ENCODE data around the gene TBC1D4.
A peak's percentile ranks its signal among the peaks of the same experiment; 100 is the strongest.

The TBC1D4 gene

DNA sequence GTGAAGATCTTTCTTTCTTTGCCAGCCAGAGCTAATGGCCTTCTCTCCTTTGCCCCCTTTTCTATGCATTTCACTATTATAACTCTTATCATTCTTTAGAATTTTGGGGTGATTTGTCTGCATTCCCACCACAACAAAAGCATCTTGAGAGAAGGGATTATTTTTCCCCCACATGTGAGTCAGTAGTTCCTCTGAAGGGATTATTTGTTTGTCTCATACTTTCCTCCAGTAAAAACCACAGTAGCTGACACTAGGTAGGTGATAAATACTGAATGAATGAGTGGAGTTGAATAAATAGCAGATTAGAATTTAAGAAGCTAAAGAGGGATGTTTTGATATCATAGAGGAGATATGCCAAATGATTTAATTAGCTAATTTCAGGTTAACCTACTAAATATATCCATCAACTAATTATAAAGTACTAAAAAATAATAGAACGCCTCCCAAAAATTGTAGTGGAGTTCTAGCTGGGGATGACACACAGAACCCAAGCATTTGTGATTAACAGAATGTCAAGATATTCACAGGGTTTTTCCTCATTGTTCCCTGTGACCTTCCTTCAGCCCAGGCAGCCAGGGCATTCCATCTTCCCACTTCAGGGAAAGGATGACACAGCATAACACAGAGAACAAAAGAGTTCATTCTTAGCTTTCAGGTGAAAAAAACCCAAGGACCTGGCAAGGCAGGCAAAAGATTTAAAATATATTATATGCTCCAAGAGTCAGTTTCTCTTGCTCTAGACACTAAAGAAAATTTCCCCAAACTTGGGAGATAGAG is 3.5 kb upstream of the TBC1D4 start:
- DNase-seq (ENCODE audit: low spot score) = peak; percentile 89

DNA sequence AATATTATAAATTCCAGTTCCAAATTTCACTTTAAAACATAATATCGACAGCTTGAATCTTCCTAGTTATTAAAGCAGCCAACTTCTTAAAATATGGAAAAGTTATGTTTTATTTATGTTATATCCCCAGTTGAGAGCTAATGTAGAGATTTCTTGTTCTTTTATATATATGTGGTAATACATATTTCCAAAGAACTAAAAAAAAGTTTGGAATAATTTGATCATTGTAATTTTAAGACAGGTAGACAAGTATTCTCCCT is 781 bp upstream of the TBC1D4 start:
- no peak for DNase-seq (ENCODE audit: low spot score)

GRCh38 chr13:75481176-75482069 is 546 bp downstream of the TBC1D4 start:
- peak; percentile 57 for DNase-seq (ENCODE audit: low spot score)

- DNase-seq (ENCODE audit: low spot score) = peak; percentile 81
These were observed 1.2 kb downstream of the TBC1D4 start for GRCh38 chr13:75480671-75481175.

GRCh38 chr13:75479102-75479740 is 2.7 kb downstream of the TBC1D4 start:
- no peak for DNase-seq (ENCODE audit: low spot score)

DNA sequence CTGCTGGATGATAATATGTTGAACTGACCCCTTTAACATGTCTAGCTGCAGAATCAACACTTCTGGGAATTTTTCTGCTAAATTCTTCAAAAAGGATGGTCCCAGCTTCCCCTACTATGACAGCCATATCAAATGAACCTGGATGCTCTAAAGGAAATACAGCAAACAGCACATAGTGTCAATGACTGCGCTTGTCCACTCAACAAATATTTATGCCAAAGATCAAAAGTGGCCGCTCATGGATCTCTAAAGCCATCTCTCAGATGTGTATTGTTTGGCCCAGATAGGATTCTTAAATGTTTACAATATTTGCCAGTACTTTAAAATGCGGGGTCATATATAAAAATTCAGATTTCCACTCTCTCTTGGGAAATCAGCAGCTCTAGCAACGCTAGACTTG is 3.3 kb downstream of the TBC1D4 start:
- no peak for DNase-seq (ENCODE audit: low spot score)

GRCh38 chr13:75474956-75475355 is 7.0 kb downstream of the TBC1D4 start:
- DNase-seq (ENCODE audit: low spot score) = no peak

DNA sequence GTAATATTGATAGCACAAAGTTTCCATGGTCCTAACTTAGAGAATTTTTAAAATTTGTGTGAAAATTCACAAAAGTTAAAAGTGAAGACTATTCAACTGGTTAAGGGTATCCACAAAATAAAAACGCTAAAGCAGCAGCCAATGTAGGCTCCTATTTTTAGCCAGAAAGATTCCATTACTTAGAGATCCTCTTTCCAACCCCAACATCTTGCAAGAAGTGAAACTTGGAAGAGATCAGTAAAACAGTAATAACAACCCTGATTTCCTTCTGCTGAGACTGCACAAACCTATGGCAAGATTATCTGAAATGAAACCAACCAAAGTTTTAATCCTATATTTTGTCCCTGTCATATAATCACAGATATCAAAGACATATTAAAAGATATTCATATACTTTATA is 8.5 kb downstream of the TBC1D4 start:
- no peak for DNase-seq (ENCODE audit: low spot score)

DNA sequence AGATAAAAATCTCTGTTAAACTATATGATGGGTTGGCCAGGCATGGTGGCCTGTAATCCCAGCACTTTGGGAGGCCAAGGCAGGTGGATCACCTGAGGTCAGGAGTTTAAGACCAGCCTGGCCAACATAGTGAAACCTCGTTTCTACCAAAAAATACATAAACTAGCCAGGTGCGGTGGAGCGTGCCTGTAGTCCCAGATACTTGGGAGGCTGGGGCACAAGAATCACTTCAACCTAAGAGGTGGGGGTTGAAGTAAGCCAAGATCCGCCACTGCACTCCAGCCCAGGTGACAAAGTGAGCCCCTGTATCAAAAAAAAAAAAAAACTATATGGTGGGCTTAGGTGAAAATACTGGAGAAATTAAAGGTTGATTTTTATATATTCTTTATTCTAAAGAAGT is 11.3 kb downstream of the TBC1D4 start:
- no peak for DNase-seq (ENCODE audit: low spot score)

DNA sequence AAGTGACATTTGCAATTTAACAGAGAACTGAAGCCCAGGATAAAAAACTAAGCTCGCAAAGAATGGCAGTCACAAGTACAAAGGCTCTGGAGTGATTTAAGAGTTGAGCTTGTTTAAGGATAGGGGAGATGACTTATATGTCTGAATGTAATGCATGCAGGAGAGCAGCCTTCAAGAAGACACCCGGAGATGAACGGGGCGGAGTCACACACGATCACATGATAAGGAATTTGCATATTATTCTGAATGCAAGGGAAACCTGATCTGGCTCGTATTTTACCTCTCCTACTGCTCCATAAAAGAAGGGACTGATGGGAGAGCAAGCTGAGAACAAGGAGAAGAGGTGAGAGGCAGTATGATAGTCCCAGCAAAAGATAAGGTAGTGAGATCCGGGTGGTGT is 12.9 kb downstream of the TBC1D4 start:
- DNase-seq (ENCODE audit: low spot score) = peak; percentile 45

GRCh38 chr13:75468602-75469001 is 13.4 kb downstream of the TBC1D4 start:
- peak; percentile 72 for DNase-seq (ENCODE audit: low spot score)

DNA sequence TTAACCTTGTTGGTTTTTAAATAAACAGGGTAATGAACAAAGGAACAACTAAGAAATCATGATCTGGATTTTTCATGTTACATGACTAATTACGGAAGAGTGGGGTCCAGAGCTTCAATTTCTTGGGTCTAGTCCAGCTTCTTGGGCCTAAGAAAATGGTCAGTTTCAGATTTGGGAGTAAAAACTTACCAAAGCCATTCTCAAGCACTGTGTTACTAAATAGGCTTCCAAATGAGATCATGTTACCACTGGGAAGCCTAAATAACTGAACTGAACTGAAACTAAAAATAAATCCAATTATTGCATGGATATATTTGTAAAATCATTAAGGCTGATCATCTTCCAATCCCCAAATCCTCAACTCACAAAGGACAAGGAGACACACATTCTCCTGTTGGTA is 13.9 kb downstream of the TBC1D4 start:
- DNase-seq (ENCODE audit: low spot score) = no peak

- no peak for DNase-seq (ENCODE audit: low spot score)
These were observed 14.8 kb downstream of the TBC1D4 start for GRCh38 chr13:75467040-75467728.

DNA sequence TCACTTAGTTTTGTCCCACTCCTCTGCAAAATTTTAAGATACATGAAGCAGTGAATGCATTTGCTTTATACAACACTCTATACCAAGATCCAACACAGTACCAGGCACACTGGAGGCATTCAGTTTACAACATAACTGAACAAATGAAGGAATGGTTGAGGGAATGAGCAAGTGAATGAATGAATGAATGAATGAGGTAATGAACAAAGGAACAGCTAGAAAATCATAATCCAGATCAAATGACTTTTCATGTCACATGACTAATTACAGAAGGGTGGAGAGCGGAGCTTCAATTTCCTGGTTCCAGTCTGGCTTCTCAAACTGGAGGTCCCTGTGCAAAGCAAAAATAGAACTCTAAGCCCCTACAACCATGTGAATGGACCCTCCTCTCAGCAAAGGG is 16.7 kb downstream of the TBC1D4 start:
- no peak for DNase-seq (ENCODE audit: low spot score)

DNA sequence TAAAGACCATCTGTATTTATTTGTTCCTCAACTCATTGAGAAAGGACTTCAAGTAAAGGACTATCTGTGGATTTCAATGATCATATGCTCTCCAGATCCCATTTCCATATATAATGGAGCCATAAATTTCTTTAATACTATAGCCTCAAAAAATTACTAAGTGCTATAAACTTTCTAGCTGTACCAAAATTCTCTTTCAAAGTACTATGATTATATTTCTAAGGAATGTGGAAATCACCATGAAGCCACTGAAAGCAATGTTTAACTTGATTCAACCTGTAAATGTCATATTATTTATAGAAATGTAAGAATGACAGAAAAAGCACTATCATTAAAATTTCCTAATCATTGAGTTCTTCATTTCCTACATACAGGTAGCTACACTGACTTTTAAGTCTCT is 20.7 kb downstream of the TBC1D4 start:
- no peak for DNase-seq (ENCODE audit: low spot score)

DNA sequence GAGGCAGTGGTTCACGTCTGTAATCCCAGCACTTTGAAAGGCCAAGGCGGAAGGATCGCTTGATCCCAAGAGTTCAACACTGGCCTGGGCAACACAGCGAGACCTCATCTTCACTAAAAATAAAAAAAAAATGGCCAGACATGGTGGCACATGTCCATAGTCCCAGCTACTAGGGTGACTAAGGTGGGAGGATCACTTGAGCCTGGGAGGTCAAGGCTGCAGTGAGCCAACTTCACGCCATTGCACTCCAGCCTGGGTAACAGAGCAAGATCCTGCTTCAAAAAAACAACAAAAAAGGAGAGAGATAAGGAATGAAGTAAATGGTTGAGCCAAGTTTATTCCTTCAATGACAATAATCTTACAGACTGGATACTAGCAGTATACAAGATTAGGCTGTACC is 21.3 kb downstream of the TBC1D4 start:
- DNase-seq (ENCODE audit: low spot score) = no peak

- DNase-seq (ENCODE audit: low spot score) = peak; percentile 54
These were observed 23.1 kb downstream of the TBC1D4 start for GRCh38 chr13:75458696-75459422.

DNA sequence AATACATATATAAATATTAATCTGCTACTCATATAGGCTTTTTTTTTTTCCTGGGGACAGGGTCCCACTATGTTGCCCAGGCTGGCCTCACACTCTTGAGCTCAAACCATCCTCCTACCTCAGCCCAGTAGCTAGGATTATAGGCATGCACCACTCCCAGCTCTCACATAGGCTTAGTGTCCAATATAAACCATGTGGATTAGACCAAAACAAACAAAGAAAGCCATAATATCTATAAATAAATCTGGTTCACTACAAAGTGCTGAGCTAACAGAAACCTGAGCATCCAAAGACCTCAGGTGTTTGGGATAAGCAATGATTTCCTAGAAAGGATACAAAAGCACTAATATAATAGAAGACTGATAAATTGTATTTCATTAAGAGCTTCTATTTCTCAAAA is 26.0 kb downstream of the TBC1D4 start:
- no peak for DNase-seq (ENCODE audit: low spot score)

- DNase-seq (ENCODE audit: low spot score) = no peak
These were observed 27.5 kb downstream of the TBC1D4 start for GRCh38 chr13:75454497-75454896.

GRCh38 chr13:75452564-75452963 is 29.4 kb downstream of the TBC1D4 start:
- peak; percentile 45 for DNase-seq (ENCODE audit: low spot score)

- no peak for DNase-seq (ENCODE audit: low spot score)
These were observed 34.5 kb downstream of the TBC1D4 start for GRCh38 chr13:75447493-75447892.

DNA sequence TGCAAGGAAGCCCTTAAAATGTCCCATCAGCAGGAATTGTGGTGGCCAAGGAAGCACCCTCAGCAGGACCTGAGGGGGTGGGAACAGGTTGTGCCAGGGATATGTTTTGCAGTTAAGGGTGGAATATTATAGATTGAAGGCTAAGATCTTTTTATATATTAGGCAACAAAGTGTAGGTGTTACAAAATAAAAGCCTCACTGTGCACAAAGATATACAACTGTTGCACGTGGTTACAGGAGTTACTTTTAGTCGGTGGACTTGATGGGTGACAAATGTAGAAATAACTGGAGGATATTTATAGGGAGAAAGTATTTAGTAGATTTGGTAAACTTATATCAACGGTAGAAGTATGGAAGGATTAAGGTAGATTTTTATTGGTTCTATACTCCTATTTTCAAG is 35.1 kb downstream of the TBC1D4 start:
- no peak for DNase-seq (ENCODE audit: low spot score)
